ENCODE measurements around the gene RORC.
"Not testable (repeated sequence)": the region's sequence is repeated elsewhere in the genome, so short reads cannot be mapped to it uniquely, and the experiment has no call there.

The RORC gene

DNA sequence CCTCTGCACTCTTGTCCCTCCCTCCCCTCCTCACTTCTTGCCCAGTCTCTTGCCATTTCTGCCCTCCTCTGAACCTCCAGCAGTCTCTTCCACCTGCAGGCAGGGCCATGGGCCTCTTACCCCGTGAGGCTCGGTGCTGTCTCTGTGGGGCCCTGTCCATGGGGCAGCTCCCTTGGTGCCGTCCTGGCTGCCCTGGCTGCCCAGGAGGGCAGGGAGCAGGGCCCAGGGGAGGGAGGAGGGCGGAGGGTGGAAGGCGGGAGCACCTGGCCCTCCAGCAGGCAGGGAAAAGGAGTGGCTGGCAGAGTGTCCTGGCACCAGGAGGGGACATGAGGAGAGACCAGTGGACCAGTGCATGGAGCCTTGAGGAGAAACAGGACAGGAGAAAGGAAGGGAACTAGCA lies at the start of gene RORC:
Gene RORC (minus strand): TSS at position 198 of the 400 bp plus-strand sequence. CDS start 38 bp downstream, at position 160.
- DNase-seq, result peak; percentile 47

GRCh38 chr1:151875419-151876097 lies 44.0 kb upstream of the RORC start:
- DNase-seq, result no peak

DNA sequence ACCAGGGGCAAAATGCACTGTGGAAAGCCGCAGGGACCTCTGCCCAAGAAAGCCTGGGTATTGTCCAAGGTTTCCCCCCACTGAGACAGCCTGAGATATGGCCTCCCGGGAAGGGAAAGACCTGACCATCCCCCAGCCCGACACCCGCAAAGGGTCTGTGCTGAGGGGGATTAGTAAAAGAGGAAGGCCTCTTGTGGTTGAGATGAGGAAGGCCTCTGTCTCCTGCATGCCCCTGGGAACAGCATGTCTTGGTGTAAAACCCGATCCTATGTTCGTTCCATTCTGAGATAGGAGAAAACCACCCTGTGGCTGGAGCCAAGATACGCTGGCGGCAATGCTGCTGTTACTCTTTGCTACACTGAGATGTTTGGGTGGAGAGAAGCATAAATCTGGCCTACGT lies 41.2 kb upstream of the RORC start:
- DNase-seq, result not testable (repeated sequence)

- DNase-seq, result no peak
These were observed 39.9 kb upstream of the RORC start for GRCh38 chr1:151871284-151872030.

GRCh38 chr1:151868486-151868885 lies 36.9 kb upstream of the RORC start:
- no peak for DNase-seq

DNA sequence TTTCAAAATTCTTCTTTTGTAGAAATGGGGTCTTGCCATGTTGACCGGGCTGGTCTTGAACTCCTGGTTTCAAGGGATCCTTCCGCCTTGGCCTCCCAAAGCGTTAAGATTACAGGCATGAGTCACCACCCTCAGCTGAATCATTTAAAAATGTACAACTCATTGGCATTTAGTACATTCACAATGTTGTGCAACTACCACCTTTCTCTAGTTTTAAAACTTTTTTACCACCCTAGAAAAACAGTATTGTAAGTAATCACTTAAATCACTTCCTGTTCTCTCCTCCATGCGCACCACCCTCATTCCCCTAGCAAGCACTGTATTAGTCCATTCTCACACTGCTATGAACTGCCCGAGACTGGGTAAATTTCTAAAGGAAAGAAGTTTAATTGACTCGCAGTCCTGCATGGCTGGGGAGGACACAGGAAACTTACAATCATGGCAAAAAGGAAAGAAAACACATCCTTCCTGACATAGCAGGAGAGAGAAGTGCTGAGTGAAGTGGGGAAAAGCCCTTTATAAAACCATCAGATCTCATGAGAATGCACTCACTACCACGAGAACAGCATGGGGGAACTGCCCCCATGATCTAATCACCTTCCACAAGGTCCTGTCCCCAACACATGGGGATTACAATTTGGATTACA lies 36.3 kb upstream of the RORC start:
- DNase-seq, result no peak

DNA sequence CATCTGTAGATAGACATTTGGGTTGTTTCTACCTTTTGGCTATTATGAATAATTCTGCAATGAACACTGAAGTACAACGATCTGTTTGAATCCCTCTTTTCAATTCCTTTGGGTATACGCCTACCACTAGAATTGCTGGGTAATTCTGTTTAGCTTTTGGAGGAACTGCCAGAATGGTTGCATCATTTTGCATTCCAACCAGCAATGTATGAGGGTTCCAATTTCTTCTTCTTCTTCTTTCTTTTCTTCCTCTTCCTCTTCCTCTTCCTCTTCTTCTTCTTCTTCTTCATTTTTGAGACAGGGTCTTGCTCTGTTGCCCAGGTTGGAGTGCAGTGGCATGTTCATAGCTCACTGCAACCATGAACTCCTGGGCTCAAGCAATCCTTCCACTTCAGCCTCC lies 35.7 kb upstream of the RORC start:
- no peak for DNase-seq

DNA sequence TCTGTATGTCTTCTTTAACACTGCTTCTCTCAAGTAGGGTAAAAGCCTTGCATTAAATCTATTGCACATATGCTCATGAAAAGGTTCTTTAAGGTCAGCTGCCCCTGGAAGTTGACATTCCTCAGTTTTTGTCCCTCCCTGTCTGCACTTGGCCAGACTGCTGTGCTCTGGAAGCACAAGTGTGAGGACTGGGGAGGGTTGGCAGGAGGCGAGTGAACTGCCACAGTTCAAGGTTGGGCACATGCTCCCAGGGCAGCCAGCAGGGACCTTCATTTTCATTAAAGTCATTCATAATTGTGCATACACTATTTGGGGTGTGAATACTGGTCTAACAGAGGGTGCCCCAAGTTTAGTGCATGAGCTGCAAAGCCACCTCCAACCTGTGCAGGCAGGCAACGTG lies 32.8 kb upstream of the RORC start:
- DNase-seq, result no peak

DNA sequence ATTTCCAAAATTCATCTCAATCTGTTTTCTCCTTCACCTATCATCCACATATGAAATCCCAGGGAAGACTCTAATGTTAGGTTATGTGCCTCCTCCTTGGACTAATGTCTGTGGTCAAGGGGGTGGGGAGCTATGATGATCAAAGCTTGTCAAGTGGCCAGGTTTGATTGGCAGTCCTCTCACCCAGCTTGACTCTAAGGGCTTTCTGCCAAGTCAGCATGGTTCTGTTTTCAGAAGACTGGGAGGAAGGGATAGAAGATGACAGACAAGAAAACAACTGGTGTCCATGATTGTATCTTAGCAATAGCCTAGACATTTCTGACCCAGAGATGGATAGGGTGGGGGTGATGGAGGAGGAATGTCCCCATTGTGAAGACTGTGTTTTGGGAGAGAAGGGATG lies 31.0 kb upstream of the RORC start:
- DNase-seq, result no peak

- DNase-seq, result no peak
These were observed 29.0 kb upstream of the RORC start for GRCh38 chr1:151860504-151861187.

DNA sequence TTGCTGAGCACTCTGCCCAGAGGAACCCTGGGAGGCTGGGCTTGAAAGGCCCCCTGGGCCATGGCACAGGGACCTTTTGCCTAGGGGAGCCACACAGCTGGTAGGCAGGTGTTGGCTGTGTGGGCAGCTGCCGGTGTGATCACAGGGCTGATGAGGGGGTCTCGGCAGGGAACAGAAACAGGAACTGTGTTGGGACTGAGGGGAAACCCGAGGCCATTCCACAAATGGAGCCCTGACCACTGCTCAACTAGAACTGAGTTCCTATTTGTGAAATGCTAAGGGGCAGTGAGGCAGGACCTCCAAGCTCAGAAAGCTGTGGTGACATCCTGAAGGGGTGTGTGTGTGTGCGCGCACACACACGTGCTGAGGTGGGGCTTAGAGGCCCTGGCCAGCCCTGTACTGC lies 28.3 kb upstream of the RORC start:
- DNase-seq, result no peak

DNA sequence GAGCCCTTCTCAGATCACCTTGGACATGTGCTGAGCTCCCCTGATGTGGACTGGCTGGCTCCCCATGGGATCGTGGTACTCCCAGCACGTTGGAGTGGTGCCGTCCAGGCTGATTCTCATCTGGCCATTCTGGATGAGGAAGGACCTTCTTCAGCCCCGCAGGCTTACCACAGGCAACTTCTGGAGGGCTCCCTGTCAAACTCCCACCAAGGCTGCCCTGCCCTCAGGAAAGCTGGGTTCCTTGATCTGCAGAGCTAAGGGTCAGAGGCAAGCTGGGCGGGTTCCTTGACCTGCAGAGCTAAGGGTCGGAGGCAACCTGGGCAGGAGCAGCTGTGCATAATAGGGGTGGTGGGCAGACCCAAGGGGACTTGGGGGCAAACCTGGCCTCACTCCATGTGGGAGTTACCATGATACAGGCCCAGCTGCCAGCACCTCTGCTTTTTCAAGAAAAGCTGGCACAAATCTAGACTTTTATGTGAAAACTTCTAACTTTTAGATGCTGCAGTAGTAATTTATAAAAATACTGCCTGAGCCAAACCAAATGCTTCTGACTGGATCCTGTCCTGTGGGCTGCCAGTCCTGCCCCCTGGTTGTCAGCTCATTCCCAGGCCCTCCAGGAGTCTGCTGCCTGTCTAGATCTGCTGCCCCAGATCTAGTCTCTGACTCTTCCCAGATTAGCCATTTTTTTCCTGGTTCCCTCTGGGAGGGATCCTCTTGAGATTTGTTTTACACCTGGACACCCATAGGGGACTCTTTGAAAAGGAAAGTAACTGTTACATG lies 27.5 kb upstream of the RORC start:
- no peak for DNase-seq

DNA sequence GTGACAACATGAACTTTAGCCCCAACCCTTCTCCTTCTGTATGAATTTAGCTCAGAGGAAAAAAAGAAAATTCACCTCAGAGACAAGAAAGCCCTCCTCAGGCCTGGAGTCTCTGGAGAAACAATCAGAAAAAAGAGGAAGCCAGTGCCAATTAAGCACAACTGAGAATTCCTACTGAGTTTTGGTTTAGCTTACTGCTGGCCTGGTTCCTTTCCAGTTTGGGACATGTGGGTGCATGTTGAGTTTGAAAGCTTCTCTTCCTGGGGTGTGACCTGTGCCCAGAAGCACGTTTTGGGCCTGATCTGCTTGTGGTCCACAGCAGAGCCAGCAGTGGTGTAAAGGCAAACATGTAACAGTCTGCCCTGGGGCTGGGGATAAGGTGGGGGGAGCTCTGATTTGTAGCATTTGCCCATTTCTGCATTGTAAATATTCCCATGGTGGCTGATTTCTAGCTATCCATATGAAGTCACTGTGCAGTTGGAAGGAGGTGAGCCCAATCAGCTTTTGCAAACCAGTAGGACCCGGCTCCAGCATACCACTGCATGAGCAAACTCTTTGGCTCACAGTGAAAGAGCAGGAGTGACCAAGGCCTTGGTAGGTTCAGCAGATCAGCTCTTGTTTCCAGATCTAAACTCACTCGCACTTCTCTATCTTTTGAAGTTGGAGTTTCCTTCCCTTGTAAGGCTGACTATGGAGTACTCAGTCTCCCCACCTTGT lies 26.6 kb upstream of the RORC start:
- no peak for DNase-seq

- DNase-seq, result no peak
These were observed 24.3 kb upstream of the RORC start for GRCh38 chr1:151855933-151856332.

DNA sequence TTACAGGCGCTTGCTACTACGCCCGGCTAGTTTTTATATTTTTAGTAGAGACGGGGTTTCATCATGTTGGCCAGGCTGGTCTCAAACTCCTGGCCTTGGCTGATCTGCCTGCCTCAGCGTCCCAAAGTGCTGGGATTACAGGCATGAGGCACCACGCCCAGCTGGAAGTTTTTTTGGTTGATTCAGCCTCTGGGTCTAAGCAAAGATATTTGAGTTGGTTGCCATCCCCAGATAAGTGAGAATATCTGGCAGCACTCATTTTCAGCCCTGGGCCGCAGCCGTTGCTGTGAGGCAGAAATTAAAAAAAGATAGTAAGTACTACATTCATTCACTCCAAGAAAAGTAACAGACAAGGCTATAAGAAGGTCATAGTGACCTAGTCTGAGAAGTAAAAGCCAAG lies 23.9 kb upstream of the RORC start:
- not testable (repeated sequence) for DNase-seq

- DNase-seq, result no peak
These were observed 23.1 kb upstream of the RORC start for GRCh38 chr1:151854658-151855057.

GRCh38 chr1:151853411-151853943 lies 21.9 kb upstream of the RORC start, which contains the start of gene THEM5:
THEM5 (minus strand) TSS chr1:151853712; CDS start chr1:151853565, 147 bp downstream.
- DNase-seq, result no peak

- no peak for DNase-seq
These were observed 21.1 kb upstream of the RORC start for GRCh38 chr1:151852733-151853132.

DNA sequence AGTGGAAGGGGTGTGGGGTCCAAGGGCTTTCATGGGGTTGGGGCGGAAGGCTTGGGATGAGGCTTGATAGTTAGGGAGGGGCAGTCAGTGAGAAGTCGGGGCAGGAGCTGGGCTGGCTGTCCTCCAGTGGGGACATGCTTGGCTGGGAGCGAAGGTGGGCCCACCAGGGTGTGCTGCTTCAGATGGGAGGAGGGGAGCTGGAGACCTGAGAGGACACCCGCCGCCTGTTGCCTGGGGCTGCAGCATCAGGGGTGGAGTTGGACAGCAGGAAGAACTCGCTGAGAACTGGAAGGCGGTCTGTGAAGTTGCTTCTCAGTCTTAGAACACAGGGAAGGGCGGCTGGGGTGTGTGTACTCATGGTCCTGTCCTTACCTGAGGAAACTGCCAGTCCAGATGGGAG lies 20.3 kb upstream of the RORC start:
- no peak for DNase-seq

GRCh38 chr1:151849871-151850270 lies 18.3 kb upstream of the RORC start:
- no peak for DNase-seq

DNA sequence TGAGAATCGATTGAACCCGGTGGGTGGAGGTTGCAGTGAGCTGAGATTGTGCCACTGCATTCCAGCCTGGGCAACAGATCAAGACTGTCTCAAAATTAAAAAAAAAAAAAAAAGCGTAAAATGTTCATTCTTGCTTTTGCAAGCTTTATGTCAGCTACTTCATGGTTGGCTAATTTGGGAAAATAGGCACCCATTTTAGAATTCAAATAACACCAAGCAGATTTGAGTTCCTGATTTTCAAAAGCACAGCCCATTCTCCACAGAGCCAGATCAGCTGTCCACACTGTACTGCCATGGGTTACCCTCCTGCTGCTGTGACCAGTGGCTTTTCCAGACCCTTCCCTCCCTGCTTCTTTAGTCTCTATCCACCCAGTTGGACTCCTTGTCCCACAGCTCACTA lies 17.5 kb upstream of the RORC start:
- no peak for DNase-seq

Data from NCI-H2029 treated with DMSO at 0.1 percent for 48 hours (cell line).